Measurements from ENCODE around the gene PITPNM3. TPM values are rescaled to one million over a fixed set of nuclear protein-coding genes. Genes with fewer than 3 reads are reported as not detected.

PITPNM3 gene
- total and polyA plus RNA-seq, 2 of the 8 experiments (the other 6 are each of a cell fraction or from before 2014, with no cell fraction given): 1.7 to 3.1 TPM

GRCh38 chr17:6517062-6517461 lies 39.3 kb downstream of the PITPNM3 start:
- H3K36me3 ChIP-seq (ENCODE audit: control insufficient read depth in 2 of 4, insufficient read depth in 4 of 4, low read length in 3 of 4): no peaks in the 10 kb centered on the region
- TF ChIP-seq ATF2 (IDR thresholded peaks at IDR 0.05; ENCODE audit: low read length) (no peak), SIRT6 (IDR thresholded peaks at IDR 0.05; ENCODE audit: low read length) (no peak), GABPA (IDR thresholded peaks at IDR 0.05; ENCODE audit: borderline replicate concordance, insufficient read depth, low read length) (no peak), CTCF (IDR thresholded peaks at IDR 0.05; ENCODE audit: control extremely low read depth in 1 of 3, insufficient read depth in 1 of 3, low read depth in 1 of 3, low read length in 3 of 3) (no peak), PHF8 (conservative IDR thresholded peaks at IDR 0.05; ENCODE audit: low read depth, low read length) (no peak), HDAC6 (IDR thresholded peaks at IDR 0.05; ENCODE audit: low read depth, low read length) (no peak)
- no peak overlapping the region for H3K23ac ChIP-seq (ENCODE audit: insufficient read length)
- H2BK15ac ChIP-seq (ENCODE audit: low read length): no peak overlapping the region
- DNase-seq (ENCODE audit: low read depth in 1 of 2, low spot score in 2 of 2): no peak
- no peak overlapping the region for H2BK12ac ChIP-seq (ENCODE audit: low read depth, low read length)
- H3K4me2 ChIP-seq (ENCODE audit: insufficient read depth in 1 of 2, low read depth in 2 of 2, low read length in 2 of 2): no peak overlapping the region
- no peak overlapping the region for H2BK5ac ChIP-seq (ENCODE audit: low read depth, low read length)
- no peak overlapping the region for H2AK5ac ChIP-seq (ENCODE audit: low read depth, low read length)
- no peak for FAIRE-seq
- H3K4ac ChIP-seq (replicated peaks; ENCODE audit: insufficient read length, low read depth, low read length): no peak overlapping the region
- H4K20me1 ChIP-seq (replicated peaks in 1 of 2; ENCODE audit: control insufficient read depth in 1 of 2, insufficient read depth in 2 of 2, low read length in 2 of 2): no peaks in the 10 kb centered on the region
- no peaks in the 10 kb centered on the region for H3K27me3 ChIP-seq (replicated peaks in 1 of 4; ENCODE audit: control insufficient read depth in 3 of 4, extremely low read depth in 1 of 4, insufficient read depth in 3 of 4, low read length in 3 of 4)
- H3K4me3 ChIP-seq (ENCODE audit: extremely low read depth in 1 of 4, insufficient read depth in 2 of 4, low read depth in 3 of 4, low read length in 4 of 4): no peak overlapping the region
- no peak overlapping the region for H3K9ac ChIP-seq (replicated peaks in 1 of 4; ENCODE audit: extremely low read depth in 1 of 4, low read depth in 3 of 4, low read length in 3 of 4)
- ChIA-PET CTCF (ENCODE audit: partially characterized antibody) (interaction anchor here (0.6 to 1.7 kb wide), 2 partner anchors 24 to 33 kb away, joined by 3 to 6 read pairs; no protein-coding TSS in a partner anchor), POLR2A (ENCODE audit: partially characterized antibody) (no interaction called here)
- no peak overlapping the region for H4K8ac ChIP-seq (ENCODE audit: extremely low read depth, insufficient read depth, low read length)
- no peak overlapping the region for H3K27ac ChIP-seq (ENCODE audit: low read depth, low read length)
- no peak overlapping the region for H4K5ac ChIP-seq (ENCODE audit: insufficient read length, low read depth, low read length)
- no peak overlapping the region for H2BK120ac ChIP-seq (replicated peaks; ENCODE audit: low read depth, low read length)
- no peaks in the 10 kb centered on the region for H3K9me3 ChIP-seq (ENCODE audit: insufficient read depth in 2 of 2, low read depth in 1 of 2, low read length in 1 of 2)
- no peak overlapping the region for H3K56ac ChIP-seq (replicated peaks; ENCODE audit: insufficient read length, low read depth, low read length)
- no peaks in the 10 kb centered on the region for H3K79me2 ChIP-seq (ENCODE audit: control insufficient read depth in 1 of 2, insufficient read depth in 2 of 2, low read length in 2 of 2)
- H3K18ac ChIP-seq (ENCODE audit: extremely low read depth, low read length): no peak overlapping the region
- no peaks in the 10 kb centered on the region for H3K4me1 ChIP-seq (replicated peaks in 1 of 4; ENCODE audit: control insufficient read depth in 3 of 4, insufficient read depth in 4 of 4, low read length in 3 of 4)
- H4K91ac ChIP-seq (replicated peaks; ENCODE audit: insufficient read length, low read length): no peak overlapping the region
- H3K79me1 ChIP-seq (ENCODE audit: low read depth, low read length): no peaks in the 10 kb centered on the region
- H2AFZ ChIP-seq (ENCODE audit: low read length): no peak overlapping the region
- 79% methylated on average over 1 of the region's 1 CpG; no CpG with 5 or more reads in 1 of the 2 experiments for WGBS, 2 experiments (ENCODE audit: extremely low coverage in 1 of 2, insufficient coverage in 1 of 2, insufficient read length in 1 of 2, insufficient replicate concordance in 2 of 2, low coverage in 1 of 2, low lambda C conversion rate in 2 of 2, missing lambda C conversion rate in 1 of 2)
- H2BK20ac ChIP-seq (ENCODE audit: low read length): no peak overlapping the region
- H3K23me2 ChIP-seq (ENCODE audit: low read depth, low read length): no peaks in the 10 kb centered on the region
- no peak overlapping the region for H3K14ac ChIP-seq (ENCODE audit: insufficient read length)
